Neutrophil (primary cell): Measurements from ENCODE around the gene NAALADL2.

ENCODE experiments used
- H3K27ac ChIP-seq: fragments of 200-600 bp; sonication (generic); 2 replicates; pipeline ENCODE4 v1.5.1; 2016; ENCODE audit warnings: mild to moderate bottlenecking, moderate library complexity
- H3K27me3 ChIP-seq: fragments of 200-600 bp; sonication (generic); 2 replicates; pipeline ENCODE4 v1.6.0; 2016; ENCODE audit warnings: mild to moderate bottlenecking
- H3K36me3 ChIP-seq: fragments of 200-600 bp; sonication (generic); 2 replicates; pipeline ENCODE4 v1.5.1; 2017
- H3K4me1 ChIP-seq, 2 experiments: fragments of 200-600 bp in 1 of 2; sonication (generic) in 1 of 2; 1 replicate in 1 of 2; 2 replicates in 1 of 2; pipeline versions ENCODE4 v1.5.1 to v1.6.1; 2013 to 2016; ENCODE audit warnings: low read depth in 1 of 2, low read length in 1 of 2, mild to moderate bottlenecking in 1 of 2, moderate library complexity in 1 of 2; ENCODE audit not compliant: control insufficient read depth in 1 of 2, insufficient read depth in 1 of 2
- H3K4me3 ChIP-seq, 2 experiments: fragments of 200-600 bp in 1 of 2; sonication (generic) in 1 of 2; 1 replicate in 1 of 2; 2 replicates in 1 of 2; pipeline ENCODE4 v1.5.1; 2013 to 2016; ENCODE audit warnings: low read depth in 1 of 2, low read length in 1 of 2, mild to moderate bottlenecking in 1 of 2, moderate library complexity in 1 of 2
- H3K9me3 ChIP-seq: fragments of 200-600 bp; sonication (generic); 2 replicates; pipeline ENCODE4 v1.5.1; 2016
- TF ChIP-seq, protein P1 (sequence below): fragments of 200-600 bp; sonication (generic); IDR thresholded peaks from 2 replicates; pipeline ENCODE4 v1.5.1; 2016; ENCODE audit warnings: antibody characterized with exemption

NAALADL2 gene

DNA sequence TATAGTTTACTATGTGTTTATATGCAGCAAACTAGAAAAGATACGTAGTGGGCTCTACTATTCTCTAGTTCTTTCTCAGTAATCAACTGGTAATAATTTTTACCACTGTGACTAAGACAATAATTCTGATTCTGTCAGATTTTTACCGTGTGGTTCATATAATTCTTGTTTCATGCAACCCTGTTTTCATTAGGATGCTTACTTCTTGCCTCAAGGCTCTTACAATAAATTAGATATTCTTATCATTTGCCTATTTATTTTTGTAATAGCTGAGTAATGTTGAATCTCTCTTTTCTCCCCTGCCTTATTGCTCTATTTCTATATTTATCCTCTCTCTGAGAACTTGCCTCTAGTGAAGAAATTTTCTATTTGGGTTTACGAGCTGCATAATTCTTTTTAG, 524.7 kb downstream of the NAALADL2 start:
- Histone ChIP-seq H3K27me3 (no peaks in the 10 kb centered on the region), H3K36me3 (no peaks in the 10 kb centered on the region), H3K9me3 (no peaks in the 10 kb centered on the region), H3K4me3 (no peak overlapping the region), H3K27ac (no peak overlapping the region), H3K4me1 (no peaks in the 10 kb centered on the region)
- TF ChIP-seq, protein P1, sequence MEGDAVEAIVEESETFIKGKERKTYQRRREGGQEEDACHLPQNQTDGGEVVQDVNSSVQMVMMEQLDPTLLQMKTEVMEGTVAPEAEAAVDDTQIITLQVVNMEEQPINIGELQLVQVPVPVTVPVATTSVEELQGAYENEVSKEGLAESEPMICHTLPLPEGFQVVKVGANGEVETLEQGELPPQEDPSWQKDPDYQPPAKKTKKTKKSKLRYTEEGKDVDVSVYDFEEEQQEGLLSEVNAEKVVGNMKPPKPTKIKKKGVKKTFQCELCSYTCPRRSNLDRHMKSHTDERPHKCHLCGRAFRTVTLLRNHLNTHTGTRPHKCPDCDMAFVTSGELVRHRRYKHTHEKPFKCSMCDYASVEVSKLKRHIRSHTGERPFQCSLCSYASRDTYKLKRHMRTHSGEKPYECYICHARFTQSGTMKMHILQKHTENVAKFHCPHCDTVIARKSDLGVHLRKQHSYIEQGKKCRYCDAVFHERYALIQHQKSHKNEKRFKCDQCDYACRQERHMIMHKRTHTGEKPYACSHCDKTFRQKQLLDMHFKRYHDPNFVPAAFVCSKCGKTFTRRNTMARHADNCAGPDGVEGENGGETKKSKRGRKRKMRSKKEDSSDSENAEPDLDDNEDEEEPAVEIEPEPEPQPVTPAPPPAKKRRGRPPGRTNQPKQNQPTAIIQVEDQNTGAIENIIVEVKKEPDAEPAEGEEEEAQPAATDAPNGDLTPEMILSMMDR: no peak

DNA sequence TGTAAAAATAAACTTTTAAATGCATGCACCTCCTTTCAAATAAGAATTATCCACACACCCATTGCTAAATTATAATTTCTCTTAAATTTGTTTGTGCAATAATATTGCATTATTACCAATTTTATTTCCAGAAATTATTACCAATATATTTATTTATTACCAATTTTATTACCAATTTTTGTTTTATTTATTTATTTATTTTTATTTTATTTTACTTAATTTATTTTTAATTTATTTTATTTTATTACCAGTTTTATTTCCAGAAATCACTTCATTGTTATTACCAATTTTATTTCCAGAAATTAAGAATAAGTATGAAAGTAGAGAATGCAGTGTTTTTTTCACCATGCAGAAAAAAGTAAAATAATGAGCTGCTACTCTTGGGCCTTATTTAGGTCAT, 525.4 kb downstream of the NAALADL2 start:
- H3K4me3 ChIP-seq: no peak overlapping the region
- H3K27me3 ChIP-seq: no peaks in the 10 kb centered on the region
- H3K4me1 ChIP-seq: no peaks in the 10 kb centered on the region
- TF ChIP-seq, protein P1: no peak
- H3K9me3 ChIP-seq: no peaks in the 10 kb centered on the region
- no peak overlapping the region for H3K27ac ChIP-seq
- H3K36me3 ChIP-seq: no peaks in the 10 kb centered on the region

DNA sequence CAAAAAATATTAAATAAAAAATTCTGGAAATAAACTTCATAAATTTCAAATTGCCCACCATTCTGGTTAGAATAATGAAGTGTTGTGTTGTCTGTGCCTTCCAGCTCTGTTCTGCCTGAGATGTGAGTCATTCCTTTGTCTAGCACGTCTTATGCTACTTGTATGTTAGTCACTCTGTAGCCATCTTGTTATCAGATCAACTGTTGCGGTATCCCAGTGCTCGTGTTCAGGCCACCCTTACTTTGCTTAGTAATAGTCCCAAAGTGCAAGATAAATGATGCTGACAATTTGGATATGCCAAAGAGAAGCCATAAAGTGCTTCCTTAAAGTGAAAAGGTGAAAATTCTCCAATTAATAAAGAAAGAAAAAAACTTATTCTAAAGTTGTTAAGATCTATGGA, 527.5 kb downstream of the NAALADL2 start:
- TF ChIP-seq, protein P1: no peak
- H3K36me3 ChIP-seq: no peaks in the 10 kb centered on the region

DNA sequence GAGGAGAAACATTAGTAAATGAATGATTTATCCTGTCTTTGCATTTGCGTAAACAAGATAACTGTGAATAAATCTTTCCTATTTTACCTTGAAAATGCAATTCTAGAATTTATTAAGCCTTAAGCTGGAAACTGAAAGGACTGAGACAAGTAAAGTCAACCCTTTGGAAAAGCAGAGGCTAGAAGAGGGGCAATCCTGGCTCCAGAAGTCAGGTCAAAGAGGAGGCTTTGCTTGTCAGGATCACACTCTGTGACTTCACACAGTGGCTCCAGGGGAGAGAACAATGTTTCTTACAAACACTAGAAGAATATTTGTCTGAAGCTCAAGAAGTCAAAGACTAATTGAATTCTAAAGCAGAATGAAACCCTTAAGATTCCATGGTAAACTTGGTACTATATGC, 530.4 kb downstream of the NAALADL2 start:
- no peak overlapping the region for H3K27ac ChIP-seq
- H3K36me3 ChIP-seq: no peaks in the 10 kb centered on the region
- no peaks in the 10 kb centered on the region for H3K4me1 ChIP-seq
- H3K4me3 ChIP-seq: no peak overlapping the region
- no peaks in the 10 kb centered on the region for H3K27me3 ChIP-seq
- no peaks in the 10 kb centered on the region for H3K9me3 ChIP-seq
- TF ChIP-seq, protein P1: no peak

More for the DNA sequence above, 527.5 kb downstream of the NAALADL2 start:
- no peak overlapping the region for H3K4me3 ChIP-seq
- no peaks in the 10 kb centered on the region for H3K9me3 ChIP-seq
- H3K4me1 ChIP-seq: no peaks in the 10 kb centered on the region
- H3K27ac ChIP-seq: no peak overlapping the region
- H3K27me3 ChIP-seq: no peaks in the 10 kb centered on the region

DNA sequence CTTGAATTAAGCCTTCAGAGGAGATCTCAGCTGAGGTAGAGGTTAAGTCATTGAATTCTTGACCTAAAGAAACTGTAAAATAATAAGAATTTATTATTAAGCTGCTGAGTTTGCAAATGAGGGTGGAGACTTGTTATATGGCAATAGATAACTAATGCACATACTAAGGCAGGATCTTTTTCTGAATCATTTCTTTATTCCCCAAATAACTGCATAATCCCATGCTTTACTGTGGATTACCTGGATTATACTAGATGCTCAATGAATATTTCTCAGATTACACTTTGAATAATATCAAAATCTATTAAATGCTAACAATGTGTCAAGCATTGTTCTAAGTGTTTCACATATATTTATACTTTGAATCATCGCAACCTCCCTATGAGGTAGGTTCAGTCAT, 532.5 kb downstream of the NAALADL2 start:
- TF ChIP-seq, protein P1: no peak
- Histone ChIP-seq H3K9me3 (no peaks in the 10 kb centered on the region), H3K36me3 (no peaks in the 10 kb centered on the region), H3K27me3 (no peaks in the 10 kb centered on the region), H3K27ac (no peak overlapping the region), H3K4me1 (no peaks in the 10 kb centered on the region), H3K4me3 (no peak overlapping the region)

DNA sequence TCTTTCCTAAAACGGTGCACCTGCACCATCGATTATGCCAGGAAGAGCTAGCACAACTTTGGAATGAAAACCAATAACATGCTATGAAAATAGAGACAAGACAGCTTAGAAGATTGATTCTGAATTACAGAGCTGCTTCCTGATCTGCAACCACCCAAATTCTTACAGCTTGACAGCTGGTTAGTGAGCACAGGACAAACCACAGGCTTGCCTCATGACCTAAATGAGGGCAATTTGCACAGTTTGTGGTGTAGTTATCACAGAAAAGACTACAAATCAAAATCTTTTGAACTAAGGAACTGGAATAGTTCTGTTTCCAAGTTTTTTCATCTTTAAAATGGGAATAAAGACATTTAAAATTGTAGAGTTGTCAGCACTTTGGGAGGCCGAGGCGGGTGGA, 533.5 kb downstream of the NAALADL2 start:
- TF ChIP-seq, protein P1: no peak
- Histone ChIP-seq H3K27me3 (no peaks in the 10 kb centered on the region), H3K4me3 (no peak overlapping the region), H3K27ac (no peak overlapping the region), H3K4me1 (no peaks in the 10 kb centered on the region), H3K9me3 (no peaks in the 10 kb centered on the region), H3K36me3 (no peaks in the 10 kb centered on the region)
